GM23338 (cell line): Measurements from ENCODE around the gene SNRNP48. TPM values are rescaled to one million over a fixed set of nuclear protein-coding genes. Genes with fewer than 3 reads are reported as not detected.

Experiments
- ATAC-seq: fragments of 200-7000 bp; cut with Tn5 transposase; 3 replicates; pipeline ENCODE4 v1.9.1; 2020
- DNase-seq: peaks from one replicate; pipeline ENCODE4 v3.0.0-alpha.2; 2015; ENCODE audit warnings: low spot score
- H2AFZ ChIP-seq: fragments of 200-600 bp; sonication (generic); 2 replicates; pipeline ENCODE4 v1.8.0; 2016; ENCODE audit warnings: antibody characterized with exemption, mild to moderate bottlenecking, moderate library complexity
- H3F3A ChIP-seq: fragments of 200-600 bp; sonication (generic); replicated peaks from 2 replicates; pipeline ENCODE4 v1.8.0; 2017; ENCODE audit warnings: antibody characterized with exemption, mixed run types, low read depth
- H3K27ac ChIP-seq: fragments of 200-600 bp; sonication (generic); 2 replicates; pipeline ENCODE4 v1.6.1; 2016; ENCODE audit warnings: low read depth
- H3K27me3 ChIP-seq: fragments of 200-600 bp; sonication (generic); 2 replicates; pipeline ENCODE4 v1.8.0; 2016; ENCODE audit warnings: mild to moderate bottlenecking, mixed run types, moderate library complexity; ENCODE audit not compliant: insufficient read depth
- H3K36me3 ChIP-seq: fragments of 200-600 bp; sonication (generic); 2 replicates; pipeline ENCODE4 v1.8.0; 2016; ENCODE audit warnings: mild to moderate bottlenecking; ENCODE audit not compliant: insufficient read depth
- H3K4me1 ChIP-seq: fragments of 200-600 bp; sonication (generic); 2 replicates; pipeline ENCODE4 v1.8.0; 2016; ENCODE audit warnings: mild to moderate bottlenecking, moderate library complexity; ENCODE audit not compliant: insufficient read depth
- H3K4me2 ChIP-seq: fragments of 200-600 bp; sonication (generic); 2 replicates; pipeline ENCODE4 v1.7.1; 2017; ENCODE audit warnings: mixed run types
- H3K4me3 ChIP-seq: fragments of 200-600 bp; sonication (generic); 2 replicates; pipeline ENCODE4 v1.6.1; 2016; ENCODE audit warnings: mixed run types
- H3K79me2 ChIP-seq: fragments of 200-600 bp; sonication (generic); replicated peaks from 2 replicates; pipeline ENCODE4 v1.8.0; 2017; ENCODE audit warnings: mild to moderate bottlenecking; ENCODE audit not compliant: insufficient read depth
- H3K9me2 ChIP-seq: fragments of 200-600 bp; sonication (generic); 2 replicates; pipeline ENCODE4 v1.8.0; 2017; ENCODE audit not compliant: insufficient read depth
- H4K20me1 ChIP-seq: fragments of 200-600 bp; sonication (generic); replicated peaks from 2 replicates; pipeline ENCODE4 v1.8.0; 2017; ENCODE audit warnings: mild to moderate bottlenecking; ENCODE audit not compliant: insufficient read depth
- H3K27ac Mint-ChIP-seq: 2 replicates; pipeline ENCODE4 v1.8.0; 2020; ENCODE audit warnings: inconsistent platforms, mild to moderate bottlenecking, moderate library complexity, mixed read lengths
- H3K27me3 Mint-ChIP-seq: 3 replicates; pipeline ENCODE4 v1.8.0; 2022; ENCODE audit warnings: low read depth, mild to moderate bottlenecking, moderate library complexity, mixed read lengths, inconsistent platforms; ENCODE audit not compliant: insufficient read depth, poor library complexity
- H3K36me3 Mint-ChIP-seq: 3 replicates; pipeline ENCODE4 v1.8.0; 2021; ENCODE audit warnings: low read depth, mild to moderate bottlenecking, inconsistent platforms, moderate library complexity, mixed read lengths
- H3K4me1 Mint-ChIP-seq: 3 replicates; pipeline ENCODE4 v1.8.0; 2020; ENCODE audit warnings: mild to moderate bottlenecking, inconsistent platforms, mixed read lengths
- H3K4me3 Mint-ChIP-seq: 3 replicates; pipeline ENCODE4 v1.8.0; 2021; ENCODE audit warnings: moderate library complexity, mild to moderate bottlenecking, inconsistent platforms, mixed read lengths
- H3K9me3 Mint-ChIP-seq: 3 replicates; pipeline ENCODE4 v1.8.0; 2020; ENCODE audit warnings: moderate library complexity, mild to moderate bottlenecking, inconsistent platforms, mixed read lengths
- EZH2 ChIP-seq: fragments of 200-600 bp; sonication (generic); IDR thresholded peaks from one replicate; pipeline ENCODE4 v1.8.0; 2017; ENCODE audit warnings: antibody characterized with exemption, mild to moderate bottlenecking, low read depth; ENCODE audit not compliant: unreplicated experiment
- EZH2phosphoT487 ChIP-seq: fragments of 200-600 bp; sonication (generic); IDR thresholded peaks from one replicate; pipeline ENCODE4 v1.8.1; 2018; ENCODE audit warnings: antibody characterized with exemption; ENCODE audit not compliant: unreplicated experiment
- JUNB ChIP-seq: IDR thresholded peaks from one replicate; pipeline ENCODE4 v1.6.1; 2016; ENCODE audit warnings: antibody characterized with exemption; ENCODE audit not compliant: unreplicated experiment
- NANOG ChIP-seq: IDR thresholded peaks from 2 replicates; pipeline ENCODE4 v1.6.1; 2016; ENCODE audit warnings: antibody characterized with exemption, borderline replicate concordance
- STAT1 ChIP-seq: IDR thresholded peaks from one replicate; pipeline ENCODE4 v1.6.1; 2016; ENCODE audit warnings: antibody characterized with exemption; ENCODE audit not compliant: unreplicated experiment
- ZNF331 ChIP-seq: fragments of 250-450 bp; sonication (Bioruptor Pico); IDR thresholded peaks from 2 replicates; pipeline ENCODE4 v1.5.0; 2020; ENCODE audit warnings: low read depth, mild to moderate bottlenecking, moderate library complexity
- polyA plus RNA-seq: library from polyadenylated mRNA; unstranded; fragments of >200 nt; fragmentation: Nextera tagmentation; extraction: Ambion mirVana; gene quantifications from 2 replicates; pipeline ENCODE4 v1.2.1, GENCODE V29; 2016
- total RNA-seq: library from RNA; depleted of rRNA; stranded (reverse); fragments of >200 nt; shearing (Covaris generic); gene quantifications from 2 replicates; pipeline ENCODE4 v1.2.3, GENCODE V29; 2014
- TF ChIP-seq, protein P1 (sequence below): fragments of 250-450 bp; sonication (Bioruptor Pico); IDR thresholded peaks from 2 replicates; pipeline ENCODE4 v1.5.0; 2020; ENCODE audit warnings: mild to moderate bottlenecking, moderate library complexity
- TF ChIP-seq, protein P2 (sequence below): IDR thresholded peaks from 2 replicates; pipeline ENCODE4 v1.6.1; 2016; ENCODE audit warnings: antibody characterized with exemption
- TF ChIP-seq, protein P3 (sequence below), 2 experiments: fragments of 200-600 bp in 1 of 2; sonication (generic) in 1 of 2; conservative IDR thresholded peaks; 2 replicates each; pipeline versions ENCODE4 v1.5.1 to v1.6.1; 2016 to 2017; ENCODE audit warnings: antibody characterized with exemption in 2 of 2, low read depth in 2 of 2, mild to moderate bottlenecking in 2 of 2, moderate library complexity in 1 of 2

The SNRNP48 gene
- total and polyA plus RNA-seq, 2 experiments from 2014 or later: 17.2 to 23.9 TPM

DNA sequence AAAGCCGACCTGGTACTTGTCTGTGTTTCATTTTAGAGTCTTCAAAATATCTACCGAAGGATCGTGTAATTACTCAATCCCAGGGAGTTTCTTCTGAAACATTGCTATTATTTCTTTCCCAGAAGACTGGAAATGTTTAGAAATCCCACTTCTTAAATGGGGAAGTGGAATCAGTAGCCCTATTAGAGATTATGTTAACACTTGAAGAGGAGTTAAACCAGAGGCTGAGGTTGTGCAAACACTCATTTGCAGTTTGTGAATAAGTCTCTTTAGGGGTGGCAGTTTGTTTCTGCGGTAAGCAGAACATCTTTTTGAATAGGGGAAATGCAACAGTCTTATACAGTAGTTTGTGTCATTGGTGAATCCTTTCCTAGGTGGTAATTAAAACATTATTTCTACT, 27.2 kb upstream of the SNRNP48 start (continued):
- TF ChIP-seq, protein P1, sequence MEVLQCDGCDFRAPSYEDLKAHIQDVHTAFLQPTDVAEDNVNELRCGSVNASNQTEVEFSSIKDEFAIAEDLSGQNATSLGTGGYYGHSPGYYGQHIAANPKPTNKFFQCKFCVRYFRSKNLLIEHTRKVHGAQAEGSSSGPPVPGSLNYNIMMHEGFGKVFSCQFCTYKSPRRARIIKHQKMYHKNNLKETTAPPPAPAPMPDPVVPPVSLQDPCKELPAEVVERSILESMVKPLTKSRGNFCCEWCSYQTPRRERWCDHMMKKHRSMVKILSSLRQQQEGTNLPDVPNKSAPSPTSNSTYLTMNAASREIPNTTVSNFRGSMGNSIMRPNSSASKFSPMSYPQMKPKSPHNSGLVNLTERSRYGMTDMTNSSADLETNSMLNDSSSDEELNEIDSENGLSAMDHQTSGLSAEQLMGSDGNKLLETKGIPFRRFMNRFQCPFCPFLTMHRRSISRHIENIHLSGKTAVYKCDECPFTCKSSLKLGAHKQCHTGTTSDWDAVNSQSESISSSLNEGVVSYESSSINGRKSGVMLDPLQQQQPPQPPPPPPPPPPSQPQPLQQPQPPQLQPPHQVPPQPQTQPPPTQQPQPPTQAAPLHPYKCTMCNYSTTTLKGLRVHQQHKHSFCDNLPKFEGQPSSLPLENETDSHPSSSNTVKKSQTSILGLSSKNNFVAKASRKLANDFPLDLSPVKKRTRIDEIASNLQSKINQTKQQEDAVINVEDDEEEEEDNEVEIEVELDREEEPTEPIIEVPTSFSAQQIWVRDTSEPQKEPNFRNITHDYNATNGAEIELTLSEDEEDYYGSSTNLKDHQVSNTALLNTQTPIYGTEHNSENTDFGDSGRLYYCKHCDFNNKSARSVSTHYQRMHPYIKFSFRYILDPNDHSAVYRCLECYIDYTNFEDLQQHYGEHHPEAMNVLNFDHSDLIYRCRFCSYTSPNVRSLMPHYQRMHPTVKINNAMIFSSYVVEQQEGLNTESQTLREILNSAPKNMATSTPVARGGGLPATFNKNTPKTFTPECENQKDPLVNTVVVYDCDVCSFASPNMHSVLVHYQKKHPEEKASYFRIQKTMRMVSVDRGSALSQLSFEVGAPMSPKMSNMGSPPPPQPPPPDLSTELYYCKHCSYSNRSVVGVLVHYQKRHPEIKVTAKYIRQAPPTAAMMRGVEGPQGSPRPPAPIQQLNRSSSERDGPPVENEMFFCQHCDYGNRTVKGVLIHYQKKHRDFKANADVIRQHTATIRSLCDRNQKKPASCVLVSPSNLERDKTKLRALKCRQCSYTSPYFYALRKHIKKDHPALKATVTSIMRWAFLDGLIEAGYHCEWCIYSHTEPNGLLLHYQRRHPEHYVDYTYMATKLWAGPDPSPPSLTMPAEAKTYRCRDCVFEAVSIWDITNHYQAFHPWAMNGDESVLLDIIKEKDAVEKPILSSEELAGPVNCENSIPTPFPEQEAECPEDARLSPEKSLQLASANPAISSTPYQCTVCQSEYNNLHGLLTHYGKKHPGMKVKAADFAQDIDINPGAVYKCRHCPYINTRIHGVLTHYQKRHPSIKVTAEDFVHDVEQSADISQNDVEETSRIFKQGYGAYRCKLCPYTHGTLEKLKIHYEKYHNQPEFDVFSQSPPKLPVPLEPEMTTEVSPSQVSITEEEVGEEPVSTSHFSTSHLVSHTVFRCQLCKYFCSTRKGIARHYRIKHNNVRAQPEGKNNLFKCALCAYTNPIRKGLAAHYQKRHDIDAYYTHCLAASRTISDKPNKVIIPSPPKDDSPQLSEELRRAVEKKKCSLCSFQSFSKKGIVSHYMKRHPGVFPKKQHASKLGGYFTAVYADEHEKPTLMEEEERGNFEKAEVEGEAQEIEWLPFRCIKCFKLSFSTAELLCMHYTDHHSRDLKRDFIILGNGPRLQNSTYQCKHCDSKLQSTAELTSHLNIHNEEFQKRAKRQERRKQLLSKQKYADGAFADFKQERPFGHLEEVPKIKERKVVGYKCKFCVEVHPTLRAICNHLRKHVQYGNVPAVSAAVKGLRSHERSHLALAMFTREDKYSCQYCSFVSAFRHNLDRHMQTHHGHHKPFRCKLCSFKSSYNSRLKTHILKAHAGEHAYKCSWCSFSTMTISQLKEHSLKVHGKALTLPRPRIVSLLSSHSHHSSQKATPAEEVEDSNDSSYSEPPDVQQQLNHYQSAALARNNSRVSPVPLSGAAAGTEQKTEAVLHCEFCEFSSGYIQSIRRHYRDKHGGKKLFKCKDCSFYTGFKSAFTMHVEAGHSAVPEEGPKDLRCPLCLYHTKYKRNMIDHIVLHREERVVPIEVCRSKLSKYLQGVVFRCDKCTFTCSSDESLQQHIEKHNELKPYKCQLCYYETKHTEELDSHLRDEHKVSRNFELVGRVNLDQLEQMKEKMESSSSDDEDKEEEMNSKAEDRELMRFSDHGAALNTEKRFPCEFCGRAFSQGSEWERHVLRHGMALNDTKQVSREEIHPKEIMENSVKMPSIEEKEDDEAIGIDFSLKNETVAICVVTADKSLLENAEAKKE (CRISPR knock-in tag): no peak
- no peak for TF ChIP-seq EZH2
- no peak for TF ChIP-seq JUNB

DNA sequence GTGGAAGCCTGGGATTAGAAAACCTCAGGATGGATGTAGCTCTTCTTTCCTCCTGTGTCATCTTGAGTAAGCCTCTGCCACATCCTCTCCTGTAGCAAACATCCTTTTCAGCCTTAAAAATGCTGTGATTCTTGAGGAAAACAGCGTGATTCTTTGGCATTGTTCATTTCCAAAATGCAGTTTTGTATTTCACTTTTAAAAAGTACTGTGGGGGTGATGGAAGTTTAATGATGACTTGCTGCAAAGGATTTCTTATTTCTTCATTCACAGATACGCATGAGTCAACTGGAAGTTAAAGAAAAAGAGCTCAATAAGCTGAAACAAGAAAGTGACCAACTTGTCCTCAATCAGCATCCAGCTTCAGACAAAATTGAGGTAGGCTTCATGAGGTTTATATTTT, 23.9 kb upstream of the SNRNP48 start:
- Histone ChIP-seq H3K4me3 (no peak overlapping the region), H3K79me2 (no peaks in the 10 kb centered on the region), H3K9me2 (no peaks in the 10 kb centered on the region), H3K27me3 (no peaks in the 10 kb centered on the region), H2AFZ (no peak overlapping the region), H3K4me2 (no peak overlapping the region), H3F3A (no peaks in the 10 kb centered on the region), H3K4me1 (no peaks in the 10 kb centered on the region), H4K20me1 (no peaks in the 10 kb centered on the region), H3K36me3 (peaks cover 32% of the 10 kb centered on the region), H3K27ac (no peak overlapping the region)
- no peak overlapping the region for H3K27ac Mint-ChIP-seq
- no peaks in the 10 kb centered on the region for H3K9me3 Mint-ChIP-seq
- H3K4me1 Mint-ChIP-seq: no peaks in the 10 kb centered on the region
- no peak for DNase-seq
- no peaks in the 10 kb centered on the region for H3K27me3 Mint-ChIP-seq
- H3K4me3 Mint-ChIP-seq: no peak overlapping the region
- H3K36me3 Mint-ChIP-seq: peaks cover 71% of the 10 kb centered on the region
- ATAC-seq: no peak
- TF ChIP-seq ZNF331: no peak
- no peak for TF ChIP-seq STAT1
- TF ChIP-seq, protein P2, sequence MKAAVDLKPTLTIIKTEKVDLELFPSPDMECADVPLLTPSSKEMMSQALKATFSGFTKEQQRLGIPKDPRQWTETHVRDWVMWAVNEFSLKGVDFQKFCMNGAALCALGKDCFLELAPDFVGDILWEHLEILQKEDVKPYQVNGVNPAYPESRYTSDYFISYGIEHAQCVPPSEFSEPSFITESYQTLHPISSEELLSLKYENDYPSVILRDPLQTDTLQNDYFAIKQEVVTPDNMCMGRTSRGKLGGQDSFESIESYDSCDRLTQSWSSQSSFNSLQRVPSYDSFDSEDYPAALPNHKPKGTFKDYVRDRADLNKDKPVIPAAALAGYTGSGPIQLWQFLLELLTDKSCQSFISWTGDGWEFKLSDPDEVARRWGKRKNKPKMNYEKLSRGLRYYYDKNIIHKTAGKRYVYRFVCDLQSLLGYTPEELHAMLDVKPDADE: no peak
- no peak for TF ChIP-seq JUNB
- TF ChIP-seq, protein P3, sequence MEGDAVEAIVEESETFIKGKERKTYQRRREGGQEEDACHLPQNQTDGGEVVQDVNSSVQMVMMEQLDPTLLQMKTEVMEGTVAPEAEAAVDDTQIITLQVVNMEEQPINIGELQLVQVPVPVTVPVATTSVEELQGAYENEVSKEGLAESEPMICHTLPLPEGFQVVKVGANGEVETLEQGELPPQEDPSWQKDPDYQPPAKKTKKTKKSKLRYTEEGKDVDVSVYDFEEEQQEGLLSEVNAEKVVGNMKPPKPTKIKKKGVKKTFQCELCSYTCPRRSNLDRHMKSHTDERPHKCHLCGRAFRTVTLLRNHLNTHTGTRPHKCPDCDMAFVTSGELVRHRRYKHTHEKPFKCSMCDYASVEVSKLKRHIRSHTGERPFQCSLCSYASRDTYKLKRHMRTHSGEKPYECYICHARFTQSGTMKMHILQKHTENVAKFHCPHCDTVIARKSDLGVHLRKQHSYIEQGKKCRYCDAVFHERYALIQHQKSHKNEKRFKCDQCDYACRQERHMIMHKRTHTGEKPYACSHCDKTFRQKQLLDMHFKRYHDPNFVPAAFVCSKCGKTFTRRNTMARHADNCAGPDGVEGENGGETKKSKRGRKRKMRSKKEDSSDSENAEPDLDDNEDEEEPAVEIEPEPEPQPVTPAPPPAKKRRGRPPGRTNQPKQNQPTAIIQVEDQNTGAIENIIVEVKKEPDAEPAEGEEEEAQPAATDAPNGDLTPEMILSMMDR (conservative IDR thresholded peaks at IDR 0.05; ENCODE audit: low read depth in 2 of 2): no peak
- TF ChIP-seq NANOG: no peak
- no peak for TF ChIP-seq EZH2phosphoT487
